ENCODE results near the gene SMG5.

The SMG5 gene

DNA sequence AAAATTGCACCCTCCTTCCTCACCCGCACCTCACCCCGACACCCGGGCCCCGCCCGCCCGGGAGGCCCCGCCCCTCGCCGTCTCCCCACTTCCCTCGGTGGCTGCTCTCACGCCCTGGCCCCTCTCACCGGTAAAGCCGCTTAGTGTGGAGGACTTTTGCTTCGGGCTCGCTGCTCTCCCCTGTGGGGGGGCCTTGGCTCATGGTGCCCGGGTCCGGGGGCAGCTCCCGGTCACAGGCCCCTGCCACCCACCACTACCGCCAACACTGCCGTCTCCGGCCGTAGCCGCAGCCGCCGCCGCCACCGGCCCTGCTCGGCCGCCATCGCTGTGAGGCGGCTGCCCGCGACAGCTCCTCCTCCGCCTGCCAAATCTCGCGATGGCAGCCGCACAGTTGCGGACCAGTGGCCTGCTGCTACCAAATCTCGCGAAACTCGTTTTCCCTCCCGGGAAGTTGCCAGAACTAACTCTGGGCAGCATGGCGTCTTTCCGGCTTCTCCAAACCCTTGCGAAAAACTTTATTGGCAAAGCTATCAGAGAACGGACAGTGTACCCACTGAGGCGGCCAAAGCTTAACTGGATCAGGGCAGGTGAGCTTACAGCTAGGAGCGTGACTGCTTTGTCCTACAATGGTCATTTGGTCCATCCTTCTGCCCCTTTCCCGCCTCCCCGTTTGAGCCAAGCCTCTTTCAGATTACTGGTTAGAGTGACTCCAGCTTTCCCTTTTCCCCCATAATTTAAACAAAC lies at the start of gene SMG5 (continued):
- TF ChIP-seq, protein P1, sequence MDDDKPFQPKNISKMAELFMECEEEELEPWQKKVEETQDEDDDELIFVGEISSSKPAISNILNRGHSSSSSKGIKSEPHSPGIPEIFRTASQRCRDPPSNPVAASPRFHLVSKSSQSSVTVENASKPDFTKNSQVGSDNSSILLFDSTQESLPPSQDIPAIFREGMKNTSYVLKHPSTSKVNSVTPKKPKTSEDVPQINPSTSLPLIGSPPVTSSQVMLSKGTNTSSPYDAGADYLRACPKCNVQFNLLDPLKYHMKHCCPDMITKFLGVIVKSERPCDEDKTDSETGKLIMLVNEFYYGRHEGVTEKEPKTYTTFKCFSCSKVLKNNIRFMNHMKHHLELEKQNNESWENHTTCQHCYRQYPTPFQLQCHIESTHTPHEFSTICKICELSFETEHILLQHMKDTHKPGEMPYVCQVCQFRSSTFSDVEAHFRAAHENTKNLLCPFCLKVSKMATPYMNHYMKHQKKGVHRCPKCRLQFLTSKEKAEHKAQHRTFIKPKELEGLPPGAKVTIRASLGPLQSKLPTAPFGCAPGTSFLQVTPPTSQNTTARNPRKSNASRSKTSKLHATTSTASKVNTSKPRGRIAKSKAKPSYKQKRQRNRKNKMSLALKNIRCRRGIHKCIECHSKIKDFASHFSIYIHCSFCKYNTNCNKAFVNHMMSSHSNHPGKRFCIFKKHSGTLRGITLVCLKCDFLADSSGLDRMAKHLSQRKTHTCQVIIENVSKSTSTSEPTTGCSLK (tag by site-specific recombination; IDR thresholded peaks at IDR 0.05), result no peak
- peak; percentile 96 for TF ChIP-seq ZNF501 (tag by site-specific recombination; IDR thresholded peaks at IDR 0.05)
- TF ChIP-seq, protein P2, sequence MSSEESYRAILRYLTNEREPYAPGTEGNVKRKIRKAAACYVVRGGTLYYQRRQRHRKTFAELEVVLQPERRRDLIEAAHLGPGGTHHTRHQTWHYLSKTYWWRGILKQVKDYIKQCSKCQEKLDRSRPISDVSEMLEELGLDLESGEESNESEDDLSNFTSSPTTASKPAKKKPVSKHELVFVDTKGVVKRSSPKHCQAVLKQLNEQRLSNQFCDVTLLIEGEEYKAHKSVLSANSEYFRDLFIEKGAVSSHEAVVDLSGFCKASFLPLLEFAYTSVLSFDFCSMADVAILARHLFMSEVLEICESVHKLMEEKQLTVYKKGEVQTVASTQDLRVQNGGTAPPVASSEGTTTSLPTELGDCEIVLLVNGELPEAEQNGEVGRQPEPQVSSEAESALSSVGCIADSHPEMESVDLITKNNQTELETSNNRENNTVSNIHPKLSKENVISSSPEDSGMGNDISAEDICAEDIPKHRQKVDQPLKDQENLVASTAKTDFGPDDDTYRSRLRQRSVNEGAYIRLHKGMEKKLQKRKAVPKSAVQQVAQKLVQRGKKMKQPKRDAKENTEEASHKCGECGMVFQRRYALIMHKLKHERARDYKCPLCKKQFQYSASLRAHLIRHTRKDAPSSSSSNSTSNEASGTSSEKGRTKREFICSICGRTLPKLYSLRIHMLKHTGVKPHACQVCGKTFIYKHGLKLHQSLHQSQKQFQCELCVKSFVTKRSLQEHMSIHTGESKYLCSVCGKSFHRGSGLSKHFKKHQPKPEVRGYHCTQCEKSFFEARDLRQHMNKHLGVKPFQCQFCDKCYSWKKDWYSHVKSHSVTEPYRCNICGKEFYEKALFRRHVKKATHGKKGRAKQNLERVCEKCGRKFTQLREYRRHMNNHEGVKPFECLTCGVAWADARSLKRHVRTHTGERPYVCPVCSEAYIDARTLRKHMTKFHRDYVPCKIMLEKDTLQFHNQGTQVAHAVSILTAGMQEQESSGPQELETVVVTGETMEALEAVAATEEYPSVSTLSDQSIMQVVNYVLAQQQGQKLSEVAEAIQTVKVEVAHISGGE (tag by site-specific recombination; conservative IDR thresholded peaks at IDR 0.05; ENCODE audit: low read depth), result peak; percentile 73
- TF ChIP-seq ZNF221 (tag by site-specific recombination; IDR thresholded peaks at IDR 0.05; ENCODE audit: borderline replicate concordance), result no peak
- TF ChIP-seq OVOL3 (tag by site-specific recombination; IDR thresholded peaks at IDR 0.05), result peak; percentile 88
- TF ChIP-seq, protein P3, sequence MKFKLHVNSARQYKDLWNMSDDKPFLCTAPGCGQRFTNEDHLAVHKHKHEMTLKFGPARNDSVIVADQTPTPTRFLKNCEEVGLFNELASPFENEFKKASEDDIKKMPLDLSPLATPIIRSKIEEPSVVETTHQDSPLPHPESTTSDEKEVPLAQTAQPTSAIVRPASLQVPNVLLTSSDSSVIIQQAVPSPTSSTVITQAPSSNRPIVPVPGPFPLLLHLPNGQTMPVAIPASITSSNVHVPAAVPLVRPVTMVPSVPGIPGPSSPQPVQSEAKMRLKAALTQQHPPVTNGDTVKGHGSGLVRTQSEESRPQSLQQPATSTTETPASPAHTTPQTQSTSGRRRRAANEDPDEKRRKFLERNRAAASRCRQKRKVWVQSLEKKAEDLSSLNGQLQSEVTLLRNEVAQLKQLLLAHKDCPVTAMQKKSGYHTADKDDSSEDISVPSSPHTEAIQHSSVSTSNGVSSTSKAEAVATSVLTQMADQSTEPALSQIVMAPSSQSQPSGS (tag by site-specific recombination; IDR thresholded peaks at IDR 0.05; ENCODE audit: low read depth), result no peak
- TF ChIP-seq, protein P4, sequence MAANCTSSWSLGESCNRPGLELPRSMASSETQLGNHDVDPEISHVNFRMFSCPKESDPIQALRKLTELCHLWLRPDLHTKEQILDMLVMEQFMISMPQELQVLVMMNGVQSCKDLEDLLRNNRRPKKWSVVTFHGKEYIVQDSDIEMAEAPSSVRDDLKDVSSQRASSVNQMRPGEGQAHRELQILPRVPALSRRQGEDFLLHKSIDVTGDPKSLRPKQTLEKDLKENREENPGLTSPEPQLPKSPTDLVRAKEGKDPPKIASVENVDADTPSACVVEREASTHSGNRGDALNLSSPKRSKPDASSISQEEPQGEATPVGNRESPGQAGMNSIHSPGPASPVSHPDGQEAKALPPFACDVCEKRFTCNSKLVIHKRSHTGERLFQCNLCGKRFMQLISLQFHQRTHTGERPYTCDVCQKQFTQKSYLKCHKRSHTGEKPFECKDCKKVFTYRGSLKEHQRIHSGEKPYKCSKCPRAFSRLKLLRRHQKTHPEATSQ (tag by site-specific recombination; IDR thresholded peaks at IDR 0.05), result 0 out of 2 replicates have a peak, but pooled peaks have one; percentile 19
- TF ChIP-seq ZNF19 (tag by site-specific recombination; IDR thresholded peaks at IDR 0.05; ENCODE audit: low read depth), result no peak
- no peak for TF ChIP-seq ZNF514 (tag by site-specific recombination; IDR thresholded peaks at IDR 0.05)
- TF ChIP-seq, protein P5, sequence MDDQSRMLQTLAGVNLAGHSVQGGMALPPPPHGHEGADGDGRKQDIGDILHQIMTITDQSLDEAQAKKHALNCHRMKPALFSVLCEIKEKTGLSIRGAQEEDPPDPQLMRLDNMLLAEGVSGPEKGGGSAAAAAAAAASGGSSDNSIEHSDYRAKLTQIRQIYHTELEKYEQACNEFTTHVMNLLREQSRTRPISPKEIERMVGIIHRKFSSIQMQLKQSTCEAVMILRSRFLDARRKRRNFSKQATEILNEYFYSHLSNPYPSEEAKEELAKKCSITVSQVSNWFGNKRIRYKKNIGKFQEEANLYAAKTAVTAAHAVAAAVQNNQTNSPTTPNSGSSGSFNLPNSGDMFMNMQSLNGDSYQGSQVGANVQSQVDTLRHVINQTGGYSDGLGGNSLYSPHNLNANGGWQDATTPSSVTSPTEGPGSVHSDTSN (CRISPR knock-in tag; IDR thresholded peaks at IDR 0.05), result no peak
- peak; percentile 20; the same call in 1 of the 2 replicates for TF ChIP-seq ZNF341 (tag by site-specific recombination; IDR thresholded peaks at IDR 0.05; ENCODE audit: low read depth)
- no peak for TF ChIP-seq ZNF830 (tag by site-specific recombination; IDR thresholded peaks at IDR 0.05; ENCODE audit: low read depth)
- no peak for TF ChIP-seq ZNF426 (tag by site-specific recombination; IDR thresholded peaks at IDR 0.05)
- no peak for TF ChIP-seq ZNF585B (tag by site-specific recombination; IDR thresholded peaks at IDR 0.05)
- TF ChIP-seq ZNF561 (tag by site-specific recombination; IDR thresholded peaks at IDR 0.05; ENCODE audit: borderline replicate concordance), result peak; percentile 99
- TF ChIP-seq ZNF610 (tag by site-specific recombination; IDR thresholded peaks at IDR 0.05; ENCODE audit: borderline replicate concordance), result peak; percentile 76
- peak; percentile 90 for TF ChIP-seq ZFP69B (tag by site-specific recombination; IDR thresholded peaks at IDR 0.05)
- TF ChIP-seq, protein P6, sequence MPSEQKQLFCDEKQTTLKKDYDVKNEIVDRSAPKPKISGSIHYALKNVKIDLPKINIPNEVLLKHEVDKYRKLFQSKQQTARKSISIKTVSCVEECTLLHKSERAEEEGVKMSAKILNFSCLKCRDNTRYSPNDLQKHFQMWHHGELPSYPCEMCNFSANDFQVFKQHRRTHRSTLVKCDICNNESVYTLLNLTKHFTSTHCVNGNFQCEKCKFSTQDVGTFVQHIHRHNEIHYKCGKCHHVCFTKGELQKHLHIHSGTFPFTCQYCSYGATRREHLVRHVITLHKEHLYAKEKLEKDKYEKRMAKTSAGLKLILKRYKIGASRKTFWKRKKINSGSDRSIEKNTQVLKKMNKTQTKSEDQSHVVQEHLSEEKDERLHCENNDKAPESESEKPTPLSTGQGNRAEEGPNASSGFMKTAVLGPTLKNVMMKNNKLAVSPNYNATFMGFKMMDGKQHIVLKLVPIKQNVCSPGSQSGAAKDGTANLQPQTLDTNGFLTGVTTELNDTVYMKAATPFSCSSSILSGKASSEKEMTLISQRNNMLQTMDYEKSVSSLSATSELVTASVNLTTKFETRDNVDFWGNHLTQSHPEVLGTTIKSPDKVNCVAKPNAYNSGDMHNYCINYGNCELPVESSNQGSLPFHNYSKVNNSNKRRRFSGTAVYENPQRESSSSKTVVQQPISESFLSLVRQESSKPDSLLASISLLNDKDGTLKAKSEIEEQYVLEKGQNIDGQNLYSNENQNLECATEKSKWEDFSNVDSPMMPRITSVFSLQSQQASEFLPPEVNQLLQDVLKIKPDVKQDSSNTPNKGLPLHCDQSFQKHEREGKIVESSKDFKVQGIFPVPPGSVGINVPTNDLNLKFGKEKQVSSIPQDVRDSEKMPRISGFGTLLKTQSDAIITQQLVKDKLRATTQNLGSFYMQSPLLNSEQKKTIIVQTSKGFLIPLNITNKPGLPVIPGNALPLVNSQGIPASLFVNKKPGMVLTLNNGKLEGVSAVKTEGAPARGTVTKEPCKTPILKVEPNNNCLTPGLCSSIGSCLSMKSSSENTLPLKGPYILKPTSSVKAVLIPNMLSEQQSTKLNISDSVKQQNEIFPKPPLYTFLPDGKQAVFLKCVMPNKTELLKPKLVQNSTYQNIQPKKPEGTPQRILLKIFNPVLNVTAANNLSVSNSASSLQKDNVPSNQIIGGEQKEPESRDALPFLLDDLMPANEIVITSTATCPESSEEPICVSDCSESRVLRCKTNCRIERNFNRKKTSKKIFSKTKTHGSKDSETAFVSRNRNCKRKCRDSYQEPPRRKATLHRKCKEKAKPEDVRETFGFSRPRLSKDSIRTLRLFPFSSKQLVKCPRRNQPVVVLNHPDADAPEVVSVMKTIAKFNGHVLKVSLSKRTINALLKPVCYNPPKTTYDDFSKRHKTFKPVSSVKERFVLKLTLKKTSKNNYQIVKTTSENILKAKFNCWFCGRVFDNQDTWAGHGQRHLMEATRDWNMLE (tag by site-specific recombination; conservative IDR thresholded peaks at IDR 0.05; ENCODE audit: low read depth), result peak; percentile 72; the same call in 1 of the 2 replicates
- no peak for TF ChIP-seq ZNF433 (tag by site-specific recombination; IDR thresholded peaks at IDR 0.05; ENCODE audit: low read depth)
- TF ChIP-seq ZNF155 (tag by site-specific recombination; IDR thresholded peaks at IDR 0.05), result no peak
- no peak for TF ChIP-seq ZNF211 (tag by site-specific recombination; IDR thresholded peaks at IDR 0.05; ENCODE audit: low read depth)
- TF ChIP-seq ZNF302 (tag by site-specific recombination; IDR thresholded peaks at IDR 0.05; ENCODE audit: low read depth), result no peak
- peak; percentile 63; the same call in 1 of the 2 replicates for TF ChIP-seq EGR2 (tag by site-specific recombination; IDR thresholded peaks at IDR 0.05; ENCODE audit: low read depth)
- TF ChIP-seq KLF7 (tag by site-specific recombination; IDR thresholded peaks at IDR 0.05; ENCODE audit: borderline replicate concordance), result peak; percentile 89; the same call in 1 of the 2 replicates

Data from HEK293 (cell line).